Measurements from ENCODE around the gene CACNA1S.

Gene CACNA1S

DNA sequence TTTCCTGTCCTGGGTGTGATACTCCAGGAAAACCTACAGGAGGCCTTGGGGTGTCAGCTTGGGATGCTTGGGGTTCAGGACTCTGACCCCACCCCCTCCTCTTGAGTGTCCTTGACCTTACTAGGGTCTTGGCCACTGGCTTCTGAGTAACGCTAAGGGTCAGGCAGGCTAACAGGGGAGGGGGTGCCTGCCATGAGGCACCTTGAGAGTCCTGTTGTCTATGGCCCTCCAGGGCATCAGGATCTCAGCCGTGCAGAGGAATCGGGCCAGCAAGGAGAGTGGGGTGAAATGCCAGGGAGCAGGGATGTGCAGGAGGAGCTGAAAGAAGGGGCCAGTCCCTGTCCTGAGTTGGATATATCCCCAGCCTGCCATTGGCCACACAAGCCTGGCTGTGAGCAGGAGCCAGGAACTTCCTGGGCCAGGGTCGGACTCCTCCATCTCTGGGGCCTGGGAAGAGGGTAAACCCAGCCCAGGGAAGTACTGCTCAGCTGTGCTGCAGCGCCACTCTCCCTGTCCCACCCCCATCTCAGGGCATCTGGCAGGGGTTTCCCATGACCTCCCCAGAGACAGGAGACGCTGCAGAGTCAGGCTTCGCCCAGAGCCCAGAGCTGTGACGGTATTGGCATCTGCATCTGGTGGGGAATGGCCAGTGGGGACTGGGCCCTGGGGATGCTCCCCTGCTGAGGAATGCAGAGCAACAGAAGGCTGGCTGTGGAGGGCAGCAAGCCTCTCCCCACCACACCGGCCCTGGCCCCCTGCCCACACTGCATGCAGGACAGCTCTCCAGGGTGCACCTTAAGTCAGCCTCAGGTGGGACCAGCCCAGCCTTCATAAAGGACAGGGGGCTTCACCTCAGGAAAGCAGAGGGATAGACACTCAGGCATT, 95.0 kb downstream of the CACNA1S start:
- TF ChIP-seq, protein P1, sequence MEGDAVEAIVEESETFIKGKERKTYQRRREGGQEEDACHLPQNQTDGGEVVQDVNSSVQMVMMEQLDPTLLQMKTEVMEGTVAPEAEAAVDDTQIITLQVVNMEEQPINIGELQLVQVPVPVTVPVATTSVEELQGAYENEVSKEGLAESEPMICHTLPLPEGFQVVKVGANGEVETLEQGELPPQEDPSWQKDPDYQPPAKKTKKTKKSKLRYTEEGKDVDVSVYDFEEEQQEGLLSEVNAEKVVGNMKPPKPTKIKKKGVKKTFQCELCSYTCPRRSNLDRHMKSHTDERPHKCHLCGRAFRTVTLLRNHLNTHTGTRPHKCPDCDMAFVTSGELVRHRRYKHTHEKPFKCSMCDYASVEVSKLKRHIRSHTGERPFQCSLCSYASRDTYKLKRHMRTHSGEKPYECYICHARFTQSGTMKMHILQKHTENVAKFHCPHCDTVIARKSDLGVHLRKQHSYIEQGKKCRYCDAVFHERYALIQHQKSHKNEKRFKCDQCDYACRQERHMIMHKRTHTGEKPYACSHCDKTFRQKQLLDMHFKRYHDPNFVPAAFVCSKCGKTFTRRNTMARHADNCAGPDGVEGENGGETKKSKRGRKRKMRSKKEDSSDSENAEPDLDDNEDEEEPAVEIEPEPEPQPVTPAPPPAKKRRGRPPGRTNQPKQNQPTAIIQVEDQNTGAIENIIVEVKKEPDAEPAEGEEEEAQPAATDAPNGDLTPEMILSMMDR (IDR thresholded peaks at IDR 0.05; ENCODE audit: insufficient read depth, missing control alignments), result no peak
- FAIRE-seq (no peak), DNase-seq (ENCODE audit: insufficient read length, low spot score) (no peak)

DNA sequence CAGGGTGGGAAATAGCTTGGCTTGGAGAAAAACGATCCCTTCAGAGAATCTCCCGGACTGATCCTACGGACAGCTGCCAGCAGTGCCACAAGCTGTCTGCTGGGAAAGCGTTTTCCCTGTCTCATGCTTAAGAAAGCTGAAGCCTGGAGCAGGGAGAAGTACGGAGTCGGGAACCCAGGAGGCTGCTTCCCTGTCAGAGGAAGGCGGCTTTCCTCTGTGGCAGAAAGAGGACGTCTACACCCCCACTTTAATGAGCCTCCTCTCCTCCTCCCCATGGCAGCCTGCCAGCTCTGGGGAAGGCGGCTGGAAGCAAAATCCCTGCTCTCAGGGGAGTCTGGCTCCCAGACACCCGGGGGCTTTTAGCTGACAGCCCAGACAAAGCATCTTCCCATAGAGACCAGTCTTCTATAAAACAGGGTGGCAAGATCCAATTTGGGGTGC, 96.0 kb downstream of the CACNA1S start:
- TF ChIP-seq, protein P1 (IDR thresholded peaks at IDR 0.05; ENCODE audit: insufficient read depth, missing control alignments), result no peak
- peak; percentile 95 for DNase-seq (ENCODE audit: insufficient read length, low spot score)
- FAIRE-seq, result no peak

DNA sequence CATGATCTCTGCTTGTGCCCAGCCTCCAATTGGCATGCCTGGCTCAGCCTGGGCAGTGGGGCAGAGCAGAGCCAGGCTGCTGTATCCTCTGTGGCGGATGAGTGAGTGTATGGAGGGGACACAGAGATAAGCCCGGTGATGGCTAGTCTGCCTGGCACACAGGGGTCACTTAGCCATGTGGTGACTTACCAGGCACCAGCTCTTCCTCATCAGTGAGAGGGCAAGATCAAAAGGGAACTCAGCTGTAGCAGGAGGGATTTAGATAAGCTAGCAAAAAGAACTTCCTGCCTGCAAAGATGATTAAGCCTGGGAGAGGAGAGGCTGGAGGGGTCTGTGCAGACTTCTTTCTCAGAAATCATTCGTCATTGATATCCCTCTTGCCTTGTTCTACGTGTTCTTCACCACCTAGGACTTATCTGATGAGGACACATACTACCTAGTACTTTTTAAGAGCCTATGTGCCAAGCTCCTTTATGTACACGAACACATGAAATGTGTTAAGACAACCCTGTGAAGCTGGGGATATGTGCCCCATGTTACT, 96.6 kb downstream of the CACNA1S start:
- FAIRE-seq, result peak; percentile 80
- DNase-seq (ENCODE audit: insufficient read length, low spot score), result no peak
- TF ChIP-seq, protein P1 (IDR thresholded peaks at IDR 0.05; ENCODE audit: insufficient read depth, missing control alignments), result no peak

DNA sequence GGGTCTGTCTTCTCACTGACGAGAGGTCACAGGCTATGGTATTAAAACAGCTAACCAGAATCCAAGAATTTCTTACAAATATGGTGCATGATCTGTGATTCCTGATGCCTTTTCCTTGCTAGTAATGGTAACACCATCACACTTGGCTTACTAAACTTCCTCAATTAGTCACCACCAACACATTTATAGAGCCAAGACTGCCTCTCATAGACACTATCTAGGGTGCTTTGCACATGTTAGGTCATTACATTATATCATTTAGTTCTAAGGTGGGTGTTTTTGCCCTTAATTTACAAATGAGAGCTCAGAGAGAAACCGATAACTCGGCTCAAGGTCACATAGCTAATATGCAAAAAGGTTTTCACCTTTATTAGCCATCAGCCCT, 97.4 kb downstream of the CACNA1S start:
- DNase-seq (ENCODE audit: insufficient read length, low spot score), result no peak
- TF ChIP-seq, protein P1 (IDR thresholded peaks at IDR 0.05; ENCODE audit: insufficient read depth, missing control alignments), result no peak
- no peak for FAIRE-seq

DNA sequence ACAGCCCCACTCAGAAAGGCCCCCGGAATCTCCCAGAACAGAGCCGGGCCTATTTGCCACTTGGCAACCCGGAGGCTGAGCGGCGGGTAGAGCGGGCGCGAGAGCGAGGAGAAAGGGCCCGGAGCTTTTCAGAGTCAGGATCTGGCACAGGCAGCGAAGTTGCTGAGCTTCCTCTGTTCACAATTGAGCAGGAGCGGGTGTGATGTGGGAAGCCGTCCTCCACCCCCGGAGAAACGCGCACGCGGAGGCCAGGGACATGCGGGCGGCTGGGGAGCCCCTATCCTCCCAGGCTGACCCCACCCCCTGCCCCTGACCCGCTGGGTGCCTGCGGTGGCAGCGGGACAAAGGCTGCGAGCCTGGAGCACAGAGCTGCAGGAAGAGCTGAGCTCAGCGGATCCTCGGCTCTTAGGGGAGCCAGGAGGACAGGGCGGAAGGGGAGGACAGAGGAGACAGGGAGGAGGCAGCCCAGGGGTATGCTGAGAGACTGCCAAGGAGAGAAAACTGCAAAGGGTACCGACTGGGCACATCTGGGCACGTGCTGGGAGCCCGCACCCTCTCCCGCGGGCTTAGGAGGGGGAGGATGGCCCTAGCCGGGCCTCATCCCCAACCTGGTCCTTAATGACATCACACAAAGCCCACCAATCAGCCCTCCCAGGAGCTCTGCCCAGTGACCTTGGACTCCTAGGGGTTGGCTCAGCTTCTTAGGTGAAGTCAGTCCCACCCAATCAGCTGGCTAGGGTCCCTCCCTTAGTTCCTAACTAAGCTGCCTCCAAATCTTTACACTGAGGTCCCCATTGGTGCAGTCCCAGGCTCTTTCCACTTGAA, 98.0 kb downstream of the CACNA1S start:
- FAIRE-seq (no peak), DNase-seq (ENCODE audit: insufficient read length, low spot score) (peak; percentile 75)
- TF ChIP-seq, protein P1 (IDR thresholded peaks at IDR 0.05; ENCODE audit: insufficient read depth, missing control alignments), result no peak

DNA sequence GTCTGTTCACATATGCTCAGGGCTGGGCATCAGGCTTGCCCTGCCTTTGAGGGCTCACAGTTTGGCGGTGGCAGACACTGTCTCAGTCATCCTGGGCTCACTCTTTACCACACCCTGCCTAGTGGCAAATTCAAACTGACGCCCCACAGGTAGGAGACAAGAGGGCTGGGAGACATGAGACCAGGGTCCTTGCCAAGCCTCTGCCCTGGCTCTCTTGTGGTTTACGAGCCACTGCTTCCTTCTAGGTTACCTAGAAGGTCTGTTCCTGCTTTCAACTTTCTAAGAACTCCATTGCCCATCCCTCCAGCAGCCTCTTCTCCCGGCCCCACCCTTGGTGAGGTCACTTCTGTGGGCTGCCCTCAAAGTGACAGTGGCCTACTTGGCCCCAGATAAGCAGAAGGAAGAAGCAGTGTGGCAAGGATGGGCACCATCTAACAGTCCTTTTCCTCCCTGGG, 99.2 kb downstream of the CACNA1S start:
- DNase-seq (ENCODE audit: insufficient read length, low spot score) (no peak), FAIRE-seq (no peak)
- TF ChIP-seq, protein P1 (IDR thresholded peaks at IDR 0.05; ENCODE audit: insufficient read depth, missing control alignments), result no peak
